Stimulated activated CD8-positive, alpha-beta memory T cell treated with anti-CD3 and anti-CD28 coated beads, Interleukin-12 subunit alpha, Interleukin-12 subunit beta, amount 100 ng/mL, for 4 hours (primary cell): ENCODE measurements around the gene SCP2D1.

ENCODE experiments used
- DNase-seq: peaks from one replicate; pipeline ENCODE4 v3.0.0-alpha.2; 2020; ENCODE audit warnings: low read depth

SCP2D1 gene

DNA sequence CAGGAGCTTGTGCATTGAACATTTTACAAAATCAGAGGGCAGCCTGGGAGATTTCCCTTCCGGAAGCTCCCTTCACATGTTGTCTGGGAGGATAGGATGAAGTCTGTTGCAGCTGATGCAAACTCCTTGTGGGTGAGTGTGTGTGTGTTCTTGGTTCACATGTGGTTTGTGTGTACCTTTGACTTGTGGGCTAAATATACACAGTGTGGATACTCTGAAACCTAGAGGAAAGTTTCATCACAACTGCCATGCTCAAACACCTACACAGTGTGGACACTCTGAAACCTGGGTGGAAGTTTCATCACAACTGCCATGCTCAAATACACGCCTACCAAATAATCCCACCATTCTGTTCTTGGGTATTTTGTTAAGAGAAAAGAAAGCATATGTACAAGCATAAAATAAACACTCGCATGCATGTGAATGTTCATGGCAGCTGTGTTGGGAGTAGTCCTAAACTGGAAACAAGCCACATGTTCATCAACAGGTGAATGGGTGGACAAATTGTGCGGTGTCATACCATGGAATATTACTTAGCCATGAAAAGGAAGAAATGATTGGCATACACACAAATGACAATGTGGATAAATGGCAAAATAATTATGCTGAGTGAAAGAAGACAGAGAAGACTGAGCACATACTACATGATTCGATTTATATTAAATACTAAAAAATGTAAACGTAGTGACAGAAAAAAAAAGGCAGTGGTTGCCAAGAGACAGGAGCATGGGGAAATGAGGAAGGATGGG is 1.8 kb downstream of the SCP2D1 start:
- no peak for DNase-seq

DNA sequence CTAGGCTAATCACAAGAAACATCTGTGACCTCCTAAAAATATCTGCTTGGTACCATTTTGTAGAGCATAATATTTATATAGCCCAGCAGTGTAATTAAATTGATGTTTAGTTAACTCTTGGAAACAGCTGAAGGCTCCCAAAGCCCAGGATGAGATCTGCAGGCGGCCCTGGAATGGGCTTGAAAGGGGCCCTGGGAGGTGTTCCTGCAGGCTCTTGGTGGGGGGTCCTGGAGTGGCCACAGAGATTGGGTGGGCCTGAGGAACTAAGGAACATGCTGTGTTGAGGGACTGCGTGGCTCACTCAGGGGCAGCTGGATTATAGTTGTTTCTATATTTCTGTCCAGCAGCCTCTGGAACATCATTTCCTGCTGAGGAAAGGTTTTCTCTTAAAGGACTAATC is 9.2 kb downstream of the SCP2D1 start:
- DNase-seq = no peak

DNA sequence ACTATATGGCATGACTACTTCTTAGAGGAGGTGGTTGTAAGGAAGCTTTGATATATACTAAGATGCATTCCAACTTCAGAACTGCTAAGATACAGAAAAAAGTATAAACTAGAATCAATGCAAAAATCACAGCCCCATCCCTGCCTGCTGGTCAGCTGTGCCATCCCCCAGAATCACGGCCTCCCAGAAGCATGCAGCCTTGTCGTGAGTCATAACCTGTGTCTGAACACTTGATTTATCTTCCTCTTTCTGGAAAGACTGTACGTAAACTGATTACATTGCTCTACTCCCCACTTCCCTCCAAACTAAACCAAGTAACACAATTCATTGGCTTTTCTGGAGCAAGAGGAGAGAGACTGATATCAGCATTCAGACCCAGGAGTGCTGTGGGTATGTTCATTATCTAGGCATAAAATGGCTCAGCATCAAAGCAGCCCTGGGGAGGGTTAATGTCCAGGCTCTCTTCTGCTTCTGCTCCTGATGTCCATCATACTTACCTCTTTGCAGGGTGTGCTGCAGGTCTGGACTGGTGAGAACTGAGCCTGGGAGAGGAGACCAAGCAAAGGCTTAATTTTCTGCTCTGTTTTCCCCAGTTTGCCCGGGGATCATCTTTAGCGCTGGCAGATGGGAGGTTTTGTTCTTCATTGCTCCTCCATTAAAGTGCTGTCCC is 18.4 kb downstream of the SCP2D1 start:
- no peak for DNase-seq

DNA sequence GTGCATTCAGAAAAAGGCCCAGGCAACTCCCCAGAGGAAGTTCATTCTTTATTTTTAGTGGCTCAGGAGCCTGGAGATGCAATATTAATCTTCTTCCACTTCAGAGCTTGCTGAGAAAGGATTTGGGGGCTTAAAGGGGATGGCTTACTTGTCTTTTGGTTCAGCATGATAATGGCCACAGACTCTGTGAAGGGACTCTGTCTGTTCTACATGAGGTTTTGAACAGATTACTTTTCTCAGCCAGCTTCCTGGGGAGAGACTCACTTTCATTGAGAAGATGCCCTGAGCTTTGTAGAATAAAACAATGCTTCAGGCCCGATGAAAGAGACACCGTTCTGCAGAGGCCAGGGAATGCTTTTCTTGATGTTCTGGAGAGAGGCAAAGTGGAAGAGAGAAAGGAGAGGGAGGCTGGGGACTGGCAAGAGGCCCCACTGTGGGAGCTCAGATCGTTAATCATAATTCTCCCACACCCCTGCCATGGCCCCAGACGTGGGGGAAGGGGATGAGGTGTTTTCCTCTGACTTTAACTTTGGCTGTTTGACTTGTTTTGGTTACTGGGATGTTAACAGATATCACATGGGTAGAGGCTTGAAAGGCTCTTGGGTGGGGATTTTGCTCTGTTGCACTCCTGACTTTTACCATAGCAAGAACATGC is 19.1 kb downstream of the SCP2D1 start:
- DNase-seq = no peak

DNA sequence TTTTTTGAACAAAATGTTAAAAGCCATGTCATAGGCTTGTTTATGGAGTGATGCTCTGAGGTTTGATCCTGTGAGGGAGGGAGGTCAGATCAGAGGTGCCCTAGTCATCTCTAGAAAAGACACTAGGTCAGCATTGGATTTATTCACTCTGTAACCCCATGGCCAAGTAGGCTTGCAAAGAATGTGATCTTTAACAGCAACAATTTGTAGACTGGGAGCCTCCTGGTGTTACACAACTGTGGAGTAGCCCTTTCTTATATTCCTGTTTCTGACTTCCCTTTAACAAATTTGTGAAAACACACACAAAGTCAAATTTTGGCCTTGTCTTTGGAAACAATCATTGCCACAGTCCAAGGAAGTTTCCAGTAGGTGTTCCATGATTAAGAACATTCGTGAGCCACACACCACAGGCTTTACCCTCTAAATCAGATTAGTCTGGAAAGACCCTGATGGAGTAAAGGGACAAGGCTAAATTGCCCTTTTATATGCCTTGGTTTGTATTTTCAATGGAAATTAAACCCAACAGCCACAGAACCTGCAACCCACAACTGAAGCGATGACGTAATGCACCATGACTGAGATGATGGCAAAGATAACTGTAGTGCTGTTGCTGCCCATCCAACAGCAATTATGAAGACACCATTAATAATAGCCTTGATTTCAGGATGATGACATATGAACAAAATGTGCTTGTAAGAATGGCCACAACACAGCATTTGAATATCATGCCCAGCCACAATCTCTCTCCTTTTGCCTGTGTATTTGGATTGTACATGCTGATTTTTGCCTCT is 22.1 kb downstream of the SCP2D1 start:
- no peak for DNase-seq

DNA sequence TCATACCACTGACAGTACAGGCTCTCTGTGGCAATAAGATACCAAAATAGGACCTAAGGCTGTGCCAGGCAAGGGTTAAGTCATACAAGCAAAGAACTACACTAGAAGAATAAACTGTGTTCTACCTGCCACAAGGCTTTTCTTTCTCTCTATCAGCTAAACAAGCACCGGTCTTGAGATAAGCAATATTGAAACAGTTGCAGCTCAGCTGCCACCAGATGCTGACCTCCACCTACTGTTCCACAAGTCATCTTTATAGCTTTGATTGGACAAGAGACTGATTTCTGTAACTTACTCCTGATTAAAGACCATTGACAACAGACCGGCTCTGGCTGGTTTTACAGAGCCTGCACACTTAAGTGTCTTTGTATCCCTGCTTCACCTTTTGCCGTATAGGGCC is 24.1 kb downstream of the SCP2D1 start:
- no peak for DNase-seq

DNA sequence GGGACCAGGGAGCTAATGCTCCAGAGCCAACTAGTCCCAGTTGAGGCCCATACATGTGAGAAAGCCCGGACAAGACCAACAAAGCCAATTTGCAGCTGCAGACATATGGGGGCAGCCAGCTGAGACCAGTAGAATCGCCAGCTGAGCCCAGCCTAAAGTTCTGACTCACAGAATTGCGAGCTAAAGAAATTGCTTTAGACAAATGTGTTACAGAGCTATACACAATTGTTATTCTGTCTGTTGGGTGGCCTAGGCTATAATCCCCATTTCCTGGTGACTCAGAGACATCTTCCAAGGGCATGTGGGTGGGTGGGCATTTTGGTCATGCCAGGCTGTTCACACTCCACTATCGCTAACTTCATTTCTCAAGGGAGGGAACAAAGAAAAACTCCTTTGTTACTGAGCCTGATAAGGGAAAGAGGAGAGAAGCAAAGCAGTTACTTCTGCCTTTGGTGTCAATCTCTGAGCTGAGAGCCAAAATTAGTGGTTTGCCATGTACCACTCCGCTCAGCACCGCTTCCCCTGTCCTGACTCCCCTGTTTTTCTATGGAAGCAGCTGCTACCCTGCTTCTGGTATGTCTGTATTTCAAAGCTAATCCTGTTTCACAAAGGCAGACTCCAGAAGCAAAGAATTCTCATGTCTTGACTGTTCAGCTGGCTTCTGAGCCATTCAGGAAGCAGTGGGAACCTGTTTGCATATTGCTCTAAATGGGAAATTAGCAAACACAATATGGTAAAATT is 26.1 kb downstream of the SCP2D1 start:
- no peak for DNase-seq

DNA sequence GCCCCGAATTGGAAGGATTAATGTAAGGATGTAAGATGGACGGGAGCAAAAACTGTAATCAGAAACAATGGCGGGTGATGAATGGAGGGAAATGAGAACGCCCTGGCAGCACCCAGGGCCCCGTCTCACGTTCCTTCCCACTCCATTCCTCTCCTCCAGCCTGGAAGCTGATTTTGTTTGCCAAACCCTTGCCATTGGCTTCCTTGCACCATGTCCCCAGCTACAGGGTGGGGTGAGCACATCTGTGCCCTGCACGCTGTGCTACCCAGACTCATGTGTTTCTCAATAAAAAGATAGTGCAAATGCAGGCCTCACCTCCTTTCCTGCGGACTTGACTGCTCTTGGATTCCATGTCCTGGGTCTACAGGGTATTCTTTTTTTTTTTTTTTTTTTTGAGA is 26.7 kb downstream of the SCP2D1 start:
- DNase-seq = no peak

DNA sequence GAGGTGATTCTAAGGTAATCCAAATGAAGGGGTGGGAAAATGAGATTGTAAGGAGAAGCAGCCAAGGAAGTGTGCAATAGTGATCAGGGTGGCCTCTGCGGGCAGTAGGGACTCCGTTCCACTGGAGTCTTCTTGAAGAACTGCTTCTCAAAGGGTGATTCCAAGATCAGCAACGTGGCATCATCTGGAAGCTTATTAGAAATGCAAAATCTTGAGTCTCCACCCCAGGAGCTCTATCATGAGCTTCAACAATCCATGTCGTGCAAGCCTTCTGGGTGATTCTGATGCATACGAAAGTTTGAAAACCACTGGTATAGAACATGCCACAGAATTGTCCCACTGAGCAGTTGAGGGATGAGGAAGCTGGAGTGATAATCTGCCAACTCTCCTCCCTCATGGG is 31.4 kb downstream of the SCP2D1 start:
- DNase-seq = no peak

DNA sequence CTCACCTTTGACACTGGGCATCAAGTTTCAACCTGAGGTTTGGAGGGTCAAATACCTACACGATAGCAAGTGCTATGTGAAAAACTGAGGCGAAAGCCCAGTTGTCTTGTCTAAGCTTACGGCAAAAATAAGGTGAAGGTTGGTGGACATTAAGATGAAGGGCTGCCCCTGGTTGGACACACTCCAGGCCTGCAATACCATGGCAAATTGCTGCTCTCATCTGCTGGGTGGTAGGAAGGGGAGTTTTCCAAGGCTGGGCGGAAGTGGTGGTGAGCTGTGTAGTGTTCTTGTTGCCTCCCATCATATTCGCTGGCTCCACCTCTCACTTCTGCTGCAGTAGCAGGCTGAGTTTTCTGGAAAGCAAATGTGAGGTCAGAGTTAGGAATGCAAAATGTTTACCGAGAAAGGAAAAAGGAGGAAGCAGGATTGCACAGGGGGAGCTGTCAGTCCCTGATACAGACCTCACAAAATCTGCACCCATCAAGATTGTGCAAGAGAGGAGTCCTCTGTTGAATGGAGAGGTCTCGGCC is 33.7 kb downstream of the SCP2D1 start:
- DNase-seq = no peak

DNA sequence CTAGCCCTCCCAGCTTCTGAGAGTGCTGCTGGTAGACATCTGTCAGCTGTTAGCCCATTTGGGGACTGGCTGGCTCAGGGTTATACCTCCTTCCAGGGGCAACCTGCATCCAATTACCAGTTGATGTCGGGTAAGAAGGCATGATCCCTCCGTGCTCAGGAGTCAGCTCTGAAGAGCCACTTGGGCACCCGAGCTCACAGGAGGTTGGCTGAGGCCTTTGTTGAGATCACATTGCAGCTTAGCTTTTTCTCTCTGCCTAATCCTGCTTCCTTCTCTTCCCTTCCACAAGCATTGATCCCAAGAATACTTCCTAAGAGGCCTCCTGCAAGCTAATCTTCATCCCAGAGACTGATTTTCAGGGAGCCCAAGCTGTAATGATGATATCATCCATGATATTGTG is 35.5 kb downstream of the SCP2D1 start:
- no peak for DNase-seq

DNA sequence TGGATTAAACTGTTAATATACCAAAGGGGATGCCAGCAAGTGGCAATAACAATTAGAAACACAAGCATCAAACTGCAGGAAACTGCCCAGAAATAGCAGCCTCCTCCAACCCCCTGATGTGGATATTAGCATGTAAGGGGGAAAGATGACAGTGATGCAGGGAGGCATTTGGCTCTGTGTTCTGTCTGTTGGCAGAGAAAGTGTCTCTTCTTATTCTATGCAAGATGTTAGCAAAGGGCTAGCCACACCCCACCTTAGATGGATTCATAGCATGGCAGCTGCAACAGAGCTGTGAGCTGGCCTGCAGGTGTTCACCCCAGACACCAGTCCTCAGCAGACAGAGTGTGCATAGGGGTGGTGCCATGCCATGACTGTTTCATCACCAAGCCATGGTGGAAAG is 38.0 kb downstream of the SCP2D1 start:
- DNase-seq = no peak

DNA sequence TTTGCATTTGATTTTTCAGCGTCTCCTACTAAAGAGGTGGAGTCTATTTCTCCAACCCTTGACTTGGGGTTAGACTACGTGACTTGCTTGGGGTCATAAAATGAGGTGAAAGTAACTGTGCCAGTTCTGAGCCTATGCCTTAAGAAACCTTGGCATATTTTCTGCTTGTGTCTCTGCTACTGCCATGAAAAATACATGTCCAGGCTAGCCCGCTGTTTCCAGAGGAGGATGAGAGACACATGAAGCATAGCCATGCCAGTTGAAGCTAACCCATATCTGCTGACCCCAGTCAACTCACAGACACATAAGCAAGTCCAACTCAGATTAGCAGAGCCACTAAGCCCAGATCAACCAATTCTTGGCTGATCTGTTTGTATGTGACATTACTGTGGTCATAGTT is 38.7 kb downstream of the SCP2D1 start:
- DNase-seq = no peak

DNA sequence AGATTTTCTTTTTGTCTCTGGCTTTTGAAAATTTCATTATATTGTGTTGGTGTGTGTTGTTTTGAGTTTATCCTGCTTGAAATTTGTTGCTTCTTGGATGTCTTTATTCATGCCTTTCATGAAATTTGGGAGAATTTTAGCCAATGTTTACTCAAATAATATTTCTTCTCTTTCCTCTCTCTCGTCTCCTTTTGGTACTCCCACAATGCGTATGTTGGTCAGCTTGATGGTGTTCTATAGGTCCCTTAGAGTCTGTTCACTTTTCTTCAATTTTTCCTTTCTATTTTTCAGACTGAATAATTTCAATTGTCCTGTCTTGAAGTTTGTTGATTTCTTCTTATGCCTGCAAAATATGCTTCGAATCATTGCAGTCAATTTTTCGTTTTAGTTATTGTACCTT is 39.6 kb downstream of the SCP2D1 start:
- no peak for DNase-seq

DNA sequence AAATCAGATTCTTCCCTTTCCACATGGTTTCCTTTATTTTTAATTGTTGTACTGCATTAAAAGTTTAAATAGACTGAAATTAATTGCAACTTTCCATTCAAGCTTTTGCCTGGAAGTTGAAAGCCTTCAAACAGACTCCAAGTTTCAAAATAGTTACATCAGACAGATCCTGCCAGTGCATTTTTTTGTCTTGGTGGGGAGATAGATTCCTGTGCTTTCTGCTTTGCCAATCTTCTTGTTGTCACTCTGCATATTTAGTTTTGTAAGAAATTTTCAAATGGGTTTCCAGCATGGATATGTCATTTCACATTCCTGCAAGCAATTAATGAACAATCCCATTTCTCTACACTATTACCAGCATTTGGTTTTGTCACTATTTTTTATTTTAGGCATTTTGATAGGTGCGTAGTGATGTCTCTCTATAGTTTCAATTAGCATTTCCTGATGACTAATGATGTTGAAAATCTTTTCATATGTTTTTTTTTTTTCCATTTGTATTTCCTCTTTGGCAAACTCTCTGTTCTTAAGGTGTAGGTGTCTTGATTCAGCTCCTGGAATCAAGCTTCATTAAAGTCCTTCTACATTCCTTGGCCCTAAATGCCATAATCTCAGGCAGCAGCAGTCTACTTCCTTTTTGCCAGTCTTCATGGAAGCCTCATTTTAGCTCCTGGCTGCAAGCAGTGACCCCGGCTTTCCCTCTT is 40.5 kb downstream of the SCP2D1 start:
- no peak for DNase-seq

DNA sequence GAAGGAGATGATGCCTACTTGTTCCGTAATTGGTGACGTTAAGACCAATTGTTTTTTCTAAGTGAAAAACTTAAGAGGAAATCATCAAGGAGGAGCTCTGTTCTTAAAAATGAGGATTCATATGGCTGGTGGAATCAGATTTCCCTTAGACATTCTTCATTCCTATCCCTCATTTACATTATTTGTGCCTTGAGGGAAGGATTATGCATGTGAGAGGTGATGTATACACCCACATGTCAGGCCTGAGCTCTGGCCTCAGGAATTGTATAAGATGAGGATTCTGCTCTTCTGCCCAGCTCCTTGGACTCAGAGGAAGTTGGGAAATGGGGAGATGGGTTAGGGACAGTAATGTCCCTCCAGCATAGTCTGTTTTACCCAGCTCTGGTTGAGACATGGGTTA is 42.3 kb downstream of the SCP2D1 start:
- no peak for DNase-seq

DNA sequence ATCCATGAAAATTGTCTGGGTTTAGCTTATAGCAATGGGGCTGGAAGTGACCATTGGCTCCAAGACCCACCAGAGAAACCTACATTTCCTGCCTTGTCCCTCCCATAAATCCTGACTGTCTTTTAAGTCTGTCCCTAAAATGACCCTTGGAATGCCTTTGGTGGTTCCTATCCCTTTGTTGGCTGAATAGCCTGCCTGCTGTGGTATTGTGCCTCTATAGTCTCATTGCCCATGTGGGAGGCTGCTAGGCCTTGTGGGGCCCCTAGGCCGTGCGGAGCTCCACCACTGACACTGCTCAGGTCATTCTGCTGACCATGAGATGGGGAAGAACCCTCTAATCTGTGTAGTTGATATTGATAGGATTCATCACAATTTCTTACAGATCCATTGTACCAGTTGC is 43.3 kb downstream of the SCP2D1 start:
- DNase-seq = no peak

DNA sequence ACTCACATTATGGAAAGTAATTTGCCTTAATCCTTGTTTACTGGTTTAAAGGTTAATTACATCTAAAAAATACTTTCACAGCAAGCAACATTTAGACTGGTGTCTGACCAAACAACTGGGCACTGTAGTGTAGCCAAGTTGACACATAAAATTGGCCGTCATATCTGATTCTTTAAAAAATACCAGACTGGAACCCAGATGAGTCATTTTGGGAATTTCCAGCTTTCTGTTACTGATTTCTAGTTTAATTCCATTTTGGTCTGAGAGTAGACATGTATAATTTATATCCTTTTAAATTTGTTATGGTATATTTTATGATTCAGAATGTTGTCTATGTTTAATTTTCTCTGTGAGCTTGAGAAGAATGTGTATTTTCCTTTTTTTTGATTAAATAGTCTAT is 44.1 kb downstream of the SCP2D1 start:
- DNase-seq = no peak

DNA sequence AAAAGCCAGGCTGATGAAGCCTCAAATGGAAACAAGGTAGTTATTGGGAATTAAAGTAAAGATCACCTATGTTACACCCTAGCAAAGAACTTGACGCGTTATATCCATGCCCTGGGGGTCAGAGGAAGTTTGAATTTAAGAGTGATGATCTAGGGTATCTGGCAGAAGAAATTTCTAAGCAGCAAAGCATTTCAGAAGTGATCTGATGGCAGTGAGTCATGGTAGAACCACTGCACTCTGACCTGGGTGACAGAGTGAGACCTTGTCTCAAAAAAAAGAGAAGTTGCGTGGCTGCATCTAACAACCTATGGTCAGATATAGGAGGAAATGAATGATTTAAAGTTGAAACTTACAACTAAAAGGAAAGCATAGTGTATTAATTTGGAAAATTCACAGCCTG is 45.2 kb downstream of the SCP2D1 start:
- DNase-seq = no peak
